HG03280 (cell line): ENCODE results near the gene SIK3.

Experiments used
- ATAC-seq: cut with Tn5 transposase; IDR thresholded peaks from one replicate; pipeline ENCODE4 v1.9.1; 2021; ENCODE audit warnings: mild to moderate bottlenecking, moderate library complexity; ENCODE audit not compliant: unreplicated experiment

The SIK3 gene

DNA sequence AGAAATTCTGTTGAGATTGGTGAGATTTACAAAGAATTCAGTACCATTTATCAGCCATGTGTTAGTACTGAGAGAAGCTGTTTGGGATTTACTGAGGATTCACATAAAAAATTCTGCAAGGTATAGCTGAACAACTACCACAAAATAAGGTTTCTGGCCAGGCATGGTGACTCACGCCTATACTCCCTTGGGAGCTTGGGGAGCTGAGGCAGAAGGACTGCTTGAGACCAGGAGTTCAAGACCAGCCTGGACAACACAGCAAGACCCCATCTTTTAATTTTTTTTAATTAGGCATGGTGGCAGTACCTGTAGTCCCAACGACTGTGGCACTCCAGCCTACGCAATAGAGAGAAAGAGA, 86.7 kb downstream of the SIK3 start:
- no peak for ATAC-seq

DNA sequence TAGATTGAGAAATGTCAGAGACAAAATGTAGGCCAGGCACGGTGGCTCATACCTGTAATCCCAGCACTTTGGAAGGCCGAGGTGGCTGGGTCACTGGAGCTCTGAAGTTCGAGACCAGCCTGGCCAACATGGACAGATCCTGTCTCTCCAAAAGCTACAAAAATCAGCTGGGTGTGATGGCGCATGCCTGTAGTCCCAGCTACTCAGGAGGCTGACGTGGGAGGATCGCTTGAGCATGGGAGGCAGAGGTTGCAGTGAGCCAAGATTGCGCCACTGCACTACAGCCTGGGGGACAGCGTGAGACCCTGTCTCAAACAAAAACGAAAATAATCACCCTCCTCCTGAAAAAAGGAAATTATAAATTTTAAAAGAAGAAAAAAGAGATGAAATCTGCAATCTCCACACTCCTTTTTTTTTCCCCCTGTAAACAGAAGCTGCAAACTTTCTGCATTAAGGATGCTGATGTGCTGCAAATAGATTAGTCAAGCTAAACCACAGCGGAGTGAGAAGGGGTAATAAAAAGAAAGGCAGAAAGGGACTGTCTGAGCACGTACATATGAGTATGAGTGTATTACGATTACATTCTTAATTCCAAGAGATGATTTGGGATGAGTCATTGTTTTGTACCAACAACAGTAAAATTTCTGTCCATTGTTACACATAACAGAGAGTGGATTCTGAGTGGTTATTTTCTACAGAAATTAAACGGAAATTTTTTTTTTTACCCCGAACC, 87.3 kb downstream of the SIK3 start:
- no peak for ATAC-seq

DNA sequence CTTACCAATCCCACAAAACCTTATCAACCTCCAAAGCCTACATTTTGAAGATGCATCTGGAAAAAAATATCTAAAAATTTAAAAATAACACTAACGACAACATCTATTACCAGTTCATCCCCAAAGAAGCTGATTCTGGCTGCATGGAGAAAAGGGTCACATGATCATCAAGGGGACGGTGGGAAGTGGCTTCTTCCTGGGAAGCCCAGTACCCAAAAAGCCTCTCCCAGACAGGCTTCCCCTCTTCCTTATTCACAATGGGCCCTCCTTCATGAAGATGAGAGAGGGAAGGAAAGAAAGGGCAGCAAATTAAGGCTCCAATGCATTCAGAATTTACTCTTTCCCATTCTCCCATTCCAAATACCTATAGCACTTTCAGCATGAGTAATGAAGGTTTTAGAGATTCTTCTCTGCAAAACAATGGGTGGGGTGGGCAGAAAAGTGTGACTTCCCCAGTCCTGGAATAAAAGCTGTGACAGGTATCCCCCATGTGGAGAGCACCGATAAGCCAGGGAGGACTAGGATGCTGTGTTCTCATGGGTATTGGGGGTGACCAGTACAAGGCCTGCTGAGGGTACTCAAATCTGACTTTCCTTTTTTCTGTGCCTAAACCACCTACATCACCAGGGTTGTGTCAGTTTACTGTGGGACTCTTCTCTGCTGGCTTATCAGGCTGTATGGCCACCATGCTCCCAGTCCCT, 88.2 kb downstream of the SIK3 start:
- no peak for ATAC-seq

DNA sequence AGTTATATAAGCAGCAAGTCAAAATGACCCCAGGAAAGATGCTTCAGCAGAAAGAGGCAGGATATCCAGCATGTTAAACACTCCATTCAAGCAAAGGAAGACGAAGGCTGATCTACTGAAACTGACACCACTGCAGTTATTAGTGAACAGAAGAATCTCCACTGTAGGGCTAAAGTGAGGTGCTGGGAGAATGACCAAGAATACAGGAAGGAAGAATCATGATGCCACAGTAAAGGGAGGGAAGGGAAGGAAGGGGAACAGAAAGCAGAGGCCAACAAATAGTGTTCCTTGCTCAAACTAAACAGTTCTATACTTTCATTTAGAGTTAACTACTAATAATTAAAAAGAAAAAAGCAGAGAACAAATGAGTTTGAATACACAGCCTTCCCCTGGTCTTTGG, 92.5 kb downstream of the SIK3 start:
- no peak for ATAC-seq

DNA sequence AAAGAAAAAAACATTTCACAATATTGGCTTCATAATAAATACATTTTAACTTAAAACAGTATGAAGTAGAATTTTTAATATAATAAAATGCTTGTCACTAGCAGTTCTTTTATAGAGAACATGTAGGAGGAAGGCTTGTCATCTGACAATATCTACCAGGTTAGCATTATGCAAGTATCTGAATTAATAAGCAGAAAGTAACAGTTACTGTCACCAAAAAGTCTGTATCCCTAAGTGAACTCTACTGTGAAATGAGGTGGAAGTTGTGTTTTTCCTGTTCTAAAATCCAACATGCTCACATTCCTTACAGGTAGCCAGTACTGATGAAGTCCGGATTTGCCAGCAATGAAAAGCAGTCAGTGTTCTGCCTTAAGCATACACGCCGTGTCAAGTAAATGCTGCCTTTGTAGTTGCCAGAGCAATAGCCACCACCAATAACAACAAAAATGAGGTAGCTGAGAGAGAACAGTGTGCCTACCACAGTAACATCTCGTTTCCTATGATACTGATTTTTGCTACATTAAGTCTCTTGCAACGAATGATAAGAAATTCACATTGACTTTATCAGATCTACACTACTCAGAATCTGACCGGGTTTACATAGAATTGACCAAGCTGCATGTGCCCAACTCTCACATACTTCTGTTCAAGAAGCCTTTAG, 95.5 kb downstream of the SIK3 start:
- no peak for ATAC-seq

DNA sequence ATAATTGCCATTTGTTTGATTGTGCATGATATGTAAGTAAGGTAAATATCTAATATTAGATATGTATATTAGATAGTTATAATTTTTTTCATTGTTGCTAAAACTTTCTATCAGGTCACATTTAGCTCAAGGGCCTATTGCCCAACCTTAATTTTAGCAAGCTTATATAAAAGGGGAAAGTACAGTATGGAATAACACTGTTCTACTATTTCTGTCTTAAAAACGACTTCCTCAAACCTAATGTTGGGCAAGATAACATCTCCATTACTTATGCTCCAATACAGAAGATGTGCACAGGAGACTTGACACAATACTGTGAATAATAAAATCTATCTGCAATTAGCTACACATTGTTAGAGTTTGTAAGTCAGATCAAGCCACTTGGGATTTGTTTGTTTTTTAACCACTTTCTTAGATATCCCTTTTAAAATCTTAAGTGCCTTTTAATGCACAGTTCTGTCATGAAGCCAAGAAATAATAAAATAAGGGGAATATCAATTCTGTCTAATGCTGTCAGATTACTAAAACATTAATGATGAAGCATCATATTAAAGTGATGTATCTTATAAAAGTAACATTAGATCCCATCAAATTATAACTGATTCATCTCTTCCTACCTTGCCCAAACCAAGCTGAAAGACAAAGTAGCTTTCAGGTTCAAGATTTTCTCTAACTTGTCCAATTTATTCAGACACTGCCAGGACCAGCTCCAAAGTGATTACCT, 98.1 kb downstream of the SIK3 start:
- no peak for ATAC-seq

DNA sequence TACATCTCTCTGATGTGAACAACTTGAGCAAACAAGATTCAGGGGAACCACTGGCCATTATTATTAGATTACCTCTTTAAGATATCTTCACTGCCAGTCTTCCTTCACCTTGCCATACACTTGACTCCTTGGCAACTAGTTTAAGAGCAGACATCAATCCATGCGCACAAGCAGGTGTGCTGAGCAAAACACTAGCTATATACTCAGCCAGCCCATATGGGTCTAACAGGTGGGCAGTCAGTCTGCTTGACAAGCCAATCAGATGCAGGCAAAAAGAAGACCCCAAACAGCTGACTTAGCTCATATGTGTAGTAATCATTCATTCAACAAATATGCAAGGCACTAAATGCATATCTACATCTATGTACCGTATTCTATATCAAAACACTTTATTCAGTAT, 101.2 kb downstream of the SIK3 start:
- ATAC-seq: no peak

DNA sequence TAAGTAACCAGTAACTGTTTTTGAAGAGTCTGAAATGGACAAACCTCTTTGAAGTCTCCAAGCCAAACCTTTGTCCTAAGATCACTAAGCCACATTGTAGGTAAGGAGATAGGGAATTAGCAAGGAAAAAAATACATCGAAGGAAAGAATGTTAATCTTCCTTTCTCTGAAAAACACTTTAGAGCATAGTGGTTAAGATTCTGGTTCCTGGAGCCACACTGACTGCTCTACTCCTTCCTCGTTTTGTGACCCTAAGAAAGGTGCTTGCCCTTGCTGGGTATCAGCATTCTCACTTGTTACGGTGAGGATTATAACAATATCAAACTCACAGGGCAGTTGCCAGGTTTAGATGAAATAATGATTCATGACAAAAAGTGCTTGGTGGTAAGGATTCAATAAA, 104.0 kb downstream of the SIK3 start:
- no peak for ATAC-seq

DNA sequence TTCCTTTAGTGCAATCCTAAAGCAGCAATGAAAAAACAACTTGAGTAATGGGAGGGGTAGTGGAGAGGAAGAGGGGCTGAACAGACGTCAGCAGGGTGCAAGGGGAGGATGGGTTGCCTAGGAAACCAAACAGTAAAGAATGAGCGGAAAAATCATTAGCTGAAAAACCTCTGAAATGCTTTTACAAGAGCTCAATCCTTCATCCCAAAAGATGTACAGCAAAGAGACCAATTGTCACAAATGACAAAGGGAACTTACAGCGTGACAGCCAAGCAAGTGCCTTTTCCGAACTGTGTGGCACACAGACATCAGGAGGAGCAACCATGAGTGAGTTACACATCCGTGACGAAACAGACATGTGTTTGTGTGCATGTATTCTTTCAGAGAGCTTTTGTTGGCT, 104.6 kb downstream of the SIK3 start:
- no peak for ATAC-seq

DNA sequence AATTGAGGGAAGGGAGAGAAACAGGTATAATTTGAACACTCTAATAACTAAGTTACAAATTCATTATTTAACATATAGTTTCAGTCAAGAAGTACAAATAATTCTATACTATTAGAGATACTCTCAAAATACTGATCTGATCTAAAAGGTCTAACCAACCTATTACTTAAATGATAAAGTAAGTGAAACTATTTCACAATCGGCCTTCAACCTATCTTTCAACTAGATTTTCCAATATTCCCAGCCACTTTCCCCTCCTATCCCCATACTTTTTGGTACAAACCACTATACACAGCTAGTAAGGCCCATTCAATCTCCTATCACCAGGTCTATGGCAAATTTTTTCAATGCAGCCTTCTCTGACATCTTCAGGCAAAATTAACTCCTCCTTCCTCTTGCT, 106.7 kb downstream of the SIK3 start:
- no peak for ATAC-seq

DNA sequence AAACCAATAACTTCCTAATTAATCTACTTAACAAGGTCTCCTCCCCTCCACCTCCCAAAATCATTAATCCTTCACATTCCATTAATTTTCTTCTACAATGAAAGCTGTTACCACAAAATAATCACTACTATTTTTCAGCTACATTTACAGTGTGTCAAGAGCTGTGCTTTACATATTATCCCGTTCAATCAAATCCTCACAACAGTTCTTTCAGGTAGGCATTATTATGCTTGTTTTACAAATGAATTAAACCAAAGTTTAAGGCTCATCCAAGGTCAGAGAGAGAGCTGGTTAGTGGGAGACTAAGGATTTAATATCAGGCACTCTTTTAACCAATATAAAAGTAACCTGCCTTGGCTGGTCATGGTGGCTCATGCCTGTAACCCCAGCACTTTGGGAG, 107.4 kb downstream of the SIK3 start:
- no peak for ATAC-seq

DNA sequence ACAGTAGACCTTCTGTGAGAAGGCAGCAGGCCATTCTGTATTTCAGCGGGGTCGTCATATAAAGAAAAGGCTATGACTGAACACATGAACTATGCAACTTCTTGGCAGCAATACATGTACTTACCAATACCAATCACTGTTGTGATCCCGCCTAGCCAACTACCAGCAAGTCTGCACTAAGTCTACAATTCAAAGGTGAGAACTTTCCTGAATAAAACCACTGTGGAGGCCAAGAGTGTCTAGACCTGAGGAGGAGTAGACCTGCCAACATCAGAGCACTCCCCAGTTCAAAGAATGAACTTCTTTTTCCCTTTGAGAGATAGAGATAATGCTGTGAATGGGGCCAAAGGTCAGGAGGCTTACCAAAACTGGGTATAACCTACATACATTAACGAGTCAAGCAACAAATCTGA, 108.2 kb downstream of the SIK3 start:
- no peak for ATAC-seq

DNA sequence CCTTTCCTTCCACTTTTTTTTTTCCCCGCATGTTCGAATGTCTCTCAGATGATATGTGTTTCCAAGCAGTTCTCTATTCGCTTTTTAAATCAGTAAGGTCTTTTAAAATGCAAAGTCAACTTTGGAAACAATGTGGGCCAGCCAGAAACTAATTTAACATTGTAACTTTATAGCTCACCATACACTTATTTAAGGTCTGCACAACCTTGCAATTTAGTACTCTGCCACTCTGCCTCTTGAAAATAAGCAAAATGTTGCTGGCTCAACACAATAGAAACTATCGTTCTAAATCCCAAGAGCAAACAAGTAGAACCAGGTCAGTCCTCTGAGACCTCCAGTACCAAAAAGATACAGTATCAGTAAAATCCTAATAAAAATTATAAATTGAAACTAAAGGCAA, 109.0 kb downstream of the SIK3 start:
- no peak for ATAC-seq

DNA sequence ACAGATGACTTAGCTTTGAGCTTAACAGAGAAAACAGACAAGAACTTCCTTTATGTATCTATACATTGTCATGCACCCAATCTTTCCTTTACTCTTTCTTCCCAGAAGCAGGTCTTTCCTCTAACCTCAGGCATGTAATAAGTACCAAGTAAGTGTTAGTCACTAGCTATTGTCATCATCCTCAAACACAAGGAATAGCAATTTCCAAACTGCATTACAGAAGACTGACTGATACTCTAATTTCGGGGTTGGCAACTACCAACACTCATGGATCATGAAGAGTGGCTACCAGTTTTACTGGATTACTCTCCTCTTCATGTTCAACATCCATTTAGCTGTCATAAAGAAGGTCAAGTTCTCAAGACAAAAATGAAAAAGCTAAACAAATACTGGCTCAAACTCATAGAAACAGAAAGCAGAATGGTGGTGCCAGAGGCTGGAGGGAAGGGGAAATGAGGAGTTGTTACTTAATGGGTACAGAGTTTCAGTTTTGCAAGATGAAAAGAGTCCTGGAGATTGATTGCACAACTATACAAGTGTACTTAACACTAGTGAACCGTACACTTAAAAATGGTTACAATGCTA, 111.6 kb downstream of the SIK3 start:
- peak; percentile 73 for ATAC-seq

DNA sequence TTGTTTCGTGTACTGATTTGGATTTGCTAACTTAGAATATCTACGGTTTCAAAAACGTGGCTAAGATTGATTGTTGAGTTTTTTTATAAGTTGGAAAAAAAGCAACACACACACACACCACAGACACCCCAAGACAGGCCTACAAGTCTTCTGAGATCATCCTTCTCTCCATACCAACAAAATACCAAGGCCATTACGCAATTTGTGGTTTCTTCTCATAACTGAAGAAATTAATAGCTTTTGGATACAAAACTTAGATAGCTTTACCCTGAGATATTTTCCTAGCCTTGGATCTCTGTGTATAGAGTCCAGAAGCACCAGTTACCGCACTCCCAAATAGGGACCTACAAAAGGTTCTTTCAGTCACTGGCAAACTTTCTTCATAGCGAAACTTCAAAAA, 113.6 kb downstream of the SIK3 start:
- no peak for ATAC-seq

DNA sequence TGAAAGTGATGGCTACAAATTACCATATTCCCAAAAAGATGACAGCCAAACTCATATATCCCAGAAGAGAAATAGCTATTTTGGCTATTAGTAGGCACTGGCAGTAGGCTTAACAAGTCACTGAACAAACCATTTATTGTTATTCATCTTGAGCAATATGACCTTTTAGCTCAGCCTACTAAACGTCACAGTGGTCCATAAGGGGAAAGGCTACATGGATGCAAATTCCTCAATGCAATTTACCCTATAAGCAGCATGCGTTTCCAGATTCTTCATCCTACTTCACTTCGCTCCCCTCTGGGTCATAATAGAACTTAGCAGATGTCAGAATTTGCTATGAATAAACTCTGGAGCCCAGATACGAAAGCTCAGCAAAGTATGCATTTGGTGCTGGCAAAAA, 114.0 kb downstream of the SIK3 start:
- no peak for ATAC-seq

DNA sequence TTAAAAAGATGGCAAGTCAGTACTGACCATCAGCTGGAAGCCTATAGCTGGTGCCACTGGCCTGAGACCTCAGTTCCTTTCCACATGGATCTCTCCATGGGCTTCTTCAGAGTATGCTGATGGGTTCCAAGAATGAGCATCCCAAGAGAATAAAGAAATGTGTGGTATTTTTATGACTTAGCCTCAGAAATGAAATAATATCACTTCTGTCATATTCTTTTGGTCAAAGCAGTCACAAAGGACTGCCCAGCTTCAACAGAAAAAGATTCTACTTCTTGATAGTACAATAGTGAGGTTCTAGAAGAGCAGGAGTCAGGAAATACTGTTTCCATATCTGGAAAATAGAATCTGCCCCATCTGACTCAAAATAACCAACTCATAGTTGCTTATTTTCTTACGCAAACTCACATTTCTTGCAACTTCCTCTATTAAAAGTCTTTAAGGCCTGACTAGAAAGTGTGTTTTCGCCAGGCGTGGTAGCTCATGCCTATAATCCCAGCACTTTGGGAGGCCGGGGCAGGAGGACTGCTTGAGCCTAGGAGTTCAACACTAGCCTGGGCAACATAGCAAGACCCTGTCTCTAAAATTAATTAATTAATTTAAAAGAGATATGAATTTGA, 116.9 kb downstream of the SIK3 start:
- ATAC-seq: no peak

DNA sequence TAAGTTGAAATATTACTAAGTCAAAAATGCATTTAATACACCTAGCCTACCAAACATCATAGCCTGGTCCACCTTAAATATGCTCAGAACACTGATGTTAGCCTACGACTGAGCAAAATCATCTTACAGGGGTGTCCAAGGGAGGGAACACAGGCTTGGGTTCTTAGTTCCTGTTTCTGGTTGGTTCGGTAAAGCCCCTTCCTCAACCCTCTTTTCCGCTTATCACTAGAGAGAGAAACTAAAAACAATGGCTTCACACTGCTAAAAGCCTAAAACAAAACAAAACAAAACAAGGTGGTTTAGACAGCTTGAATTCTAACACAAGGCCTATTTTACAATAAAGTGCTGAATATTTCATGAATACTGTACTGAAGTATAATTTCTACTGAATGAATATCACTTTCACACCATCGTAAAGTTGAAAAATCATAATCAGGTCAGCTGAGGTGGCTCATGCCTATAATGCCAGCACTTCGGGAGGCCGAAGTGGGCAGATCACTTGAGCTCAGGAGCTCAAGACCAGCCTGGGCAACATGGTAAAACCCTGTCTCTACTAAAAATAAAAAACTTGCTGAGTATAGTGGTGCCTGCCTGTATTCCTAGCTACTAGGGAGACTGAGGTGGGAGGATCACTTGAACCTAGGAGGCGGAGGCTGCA, 118.0 kb downstream of the SIK3 start:
- ATAC-seq: peak; percentile 89

DNA sequence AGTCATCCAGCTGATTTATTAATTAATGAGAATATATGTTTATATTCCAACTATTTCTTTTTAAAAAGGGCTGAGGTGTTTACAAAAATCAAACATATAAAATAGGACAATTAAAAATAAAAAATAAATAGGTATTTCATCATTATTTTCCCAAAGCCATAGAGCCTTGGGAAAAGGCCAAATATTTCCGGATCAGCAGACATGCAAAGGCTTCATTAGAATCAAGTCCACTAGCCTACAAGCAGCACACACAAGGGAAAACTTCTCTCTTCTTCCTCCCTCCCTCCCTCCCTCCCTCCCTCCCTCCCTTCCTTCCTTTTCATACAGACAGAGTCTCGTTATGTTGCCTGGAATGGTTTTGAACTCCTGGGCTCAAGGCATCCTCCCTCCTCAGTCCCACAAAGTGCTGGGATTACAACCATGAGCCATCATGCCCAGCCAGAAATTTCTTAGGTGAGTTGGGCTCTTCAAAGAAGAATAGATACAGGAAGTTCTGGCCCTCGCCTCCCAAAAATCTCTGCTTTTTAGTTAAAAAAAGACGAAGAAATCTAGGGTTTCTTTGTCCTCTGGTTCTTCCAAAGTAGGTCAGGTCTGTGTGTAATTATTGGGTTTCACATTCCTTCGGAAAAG, 121.2 kb downstream of the SIK3 start:
- no peak for ATAC-seq

DNA sequence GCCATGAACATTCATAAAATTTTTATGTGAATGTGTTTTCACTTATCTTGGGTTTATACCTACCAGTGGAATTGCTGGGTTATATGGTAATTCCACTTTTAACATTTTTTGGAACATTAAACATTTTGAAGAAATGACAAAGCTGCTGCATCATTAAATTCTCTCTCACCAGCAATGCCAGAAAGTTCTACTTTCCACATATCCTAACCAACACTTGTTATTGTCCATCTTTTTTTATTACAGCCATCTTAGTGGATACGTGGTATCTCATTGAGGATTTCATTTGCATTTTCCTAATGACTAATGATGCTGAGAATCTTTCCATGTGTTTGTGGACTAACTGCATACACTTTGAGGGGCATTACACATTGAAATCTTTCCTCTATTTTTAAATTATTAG, 122.6 kb downstream of the SIK3 start:
- no peak for ATAC-seq
